Colonic mucosa (tissue), 4 donors: ENCODE results near the gene ITPR2. TPM values are rescaled to one million over a fixed set of nuclear protein-coding genes. Genes with fewer than 3 reads are reported as not detected.

ENCODE experiments used
- DNase-seq: peaks from one replicate; pipeline ENCODE4 v3.0.0-alpha.2; 2020
- H3K27ac ChIP-seq: fragments of 200-600 bp; one replicate; pipeline ENCODE4 v1.8.0; 2021
- H3K27me3 ChIP-seq: fragments of 200-600 bp; one replicate; pipeline ENCODE4 v1.8.0; 2021
- H3K36me3 ChIP-seq: fragments of 200-600 bp; one replicate; pipeline ENCODE4 v1.8.0; 2021
- H3K4me1 ChIP-seq: fragments of 200-600 bp; one replicate; pipeline ENCODE4 v1.8.0; 2021; ENCODE audit warnings: mild to moderate bottlenecking
- H3K4me3 ChIP-seq: fragments of 200-600 bp; one replicate; pipeline ENCODE4 v1.8.0; 2021
- H3K9ac ChIP-seq, 2 donors: one replicate each; pipeline ENCODE4 v1.7.0; 2013; ENCODE audit warnings: control low read depth in 2 of 2, low read depth in 2 of 2, low read length in 2 of 2
- H3K9me3 ChIP-seq: fragments of 200-600 bp; one replicate; pipeline ENCODE4 v1.8.0; 2021
- intact Hi-C: fragments of 100-400 bp; cut with DNase I; formaldehyde crosslinking; loops from one replicate; pipeline ENCODE4 v1.14.1; 2022
- total RNA-seq, 2 donors: library from RNA; stranded (reverse); fragmentation: NEBNext Ultra II Directional in 1 of 2; extraction: Animal tissue kit (Norgen Biotek cat#: 25700) in 1 of 2; gene quantifications; one replicate each; pipeline ENCODE4 v1.2.1, GENCODE V29; 2021
- TF ChIP-seq, protein P1 (sequence below): fragments of 200-600 bp; IDR thresholded peaks from one replicate; pipeline ENCODE4 v1.8.0; 2022; ENCODE audit warnings: antibody characterized with exemption, mild to moderate bottlenecking
- donor health status: healthy.
- donor health status: DM: no; HTN: no; CAD: no.
- donor health status: DM: no; HTN: no; CAD: no.

The ITPR2 gene
- total RNA-seq, 2 donors from 2014 or later: 15.9 to 39.3 TPM

DNA sequence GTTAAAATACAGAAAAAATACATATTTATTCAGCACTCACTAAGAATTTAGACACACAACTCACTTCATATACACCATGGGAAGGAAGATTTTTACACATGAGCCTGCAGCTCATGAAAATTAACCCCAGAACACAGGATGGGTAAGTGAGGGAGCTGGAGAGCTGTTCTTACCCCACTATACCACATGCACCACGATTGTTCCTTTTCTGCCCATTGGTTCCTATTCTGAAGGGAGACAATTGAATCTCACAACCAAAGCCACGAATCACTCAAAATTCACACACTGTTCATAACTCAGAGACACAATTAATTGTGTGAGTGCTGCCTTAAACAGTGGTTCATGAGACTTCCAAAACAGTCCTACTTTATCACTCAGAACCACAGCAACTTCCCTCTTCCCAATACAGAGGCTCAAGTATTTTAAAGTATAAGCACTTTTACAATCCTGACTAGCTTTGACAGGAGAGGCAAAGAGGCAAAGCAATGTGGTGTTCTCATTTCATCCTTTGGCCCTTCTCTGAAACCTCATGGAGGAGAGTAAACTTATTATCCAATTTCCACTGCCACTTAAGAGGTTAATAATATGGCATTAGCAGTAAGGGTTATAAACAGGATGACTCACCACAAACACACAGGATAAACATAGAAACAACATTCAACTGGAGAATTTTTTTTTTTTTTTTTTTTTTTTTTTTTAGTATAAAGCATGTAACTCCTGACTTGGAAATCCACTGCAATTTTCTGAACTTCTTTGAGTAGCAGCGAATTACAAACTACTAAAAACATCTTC is 59.5 kb downstream of the ITPR2 start:
- no peaks in the 10 kb centered on the region for H3K4me1 ChIP-seq
- TF ChIP-seq, protein P1, sequence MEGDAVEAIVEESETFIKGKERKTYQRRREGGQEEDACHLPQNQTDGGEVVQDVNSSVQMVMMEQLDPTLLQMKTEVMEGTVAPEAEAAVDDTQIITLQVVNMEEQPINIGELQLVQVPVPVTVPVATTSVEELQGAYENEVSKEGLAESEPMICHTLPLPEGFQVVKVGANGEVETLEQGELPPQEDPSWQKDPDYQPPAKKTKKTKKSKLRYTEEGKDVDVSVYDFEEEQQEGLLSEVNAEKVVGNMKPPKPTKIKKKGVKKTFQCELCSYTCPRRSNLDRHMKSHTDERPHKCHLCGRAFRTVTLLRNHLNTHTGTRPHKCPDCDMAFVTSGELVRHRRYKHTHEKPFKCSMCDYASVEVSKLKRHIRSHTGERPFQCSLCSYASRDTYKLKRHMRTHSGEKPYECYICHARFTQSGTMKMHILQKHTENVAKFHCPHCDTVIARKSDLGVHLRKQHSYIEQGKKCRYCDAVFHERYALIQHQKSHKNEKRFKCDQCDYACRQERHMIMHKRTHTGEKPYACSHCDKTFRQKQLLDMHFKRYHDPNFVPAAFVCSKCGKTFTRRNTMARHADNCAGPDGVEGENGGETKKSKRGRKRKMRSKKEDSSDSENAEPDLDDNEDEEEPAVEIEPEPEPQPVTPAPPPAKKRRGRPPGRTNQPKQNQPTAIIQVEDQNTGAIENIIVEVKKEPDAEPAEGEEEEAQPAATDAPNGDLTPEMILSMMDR: no peak
- intact Hi-C loops: no loop called here
- H3K27ac ChIP-seq: no peak overlapping the region
- no peaks in the 10 kb centered on the region for H3K27me3 ChIP-seq
- no peak overlapping the region for H3K4me3 ChIP-seq
- H3K36me3 ChIP-seq: no peaks in the 10 kb centered on the region
- H3K9ac ChIP-seq: no peak overlapping the region
- DNase-seq: no peak
- H3K9me3 ChIP-seq: no peaks in the 10 kb centered on the region

DNA sequence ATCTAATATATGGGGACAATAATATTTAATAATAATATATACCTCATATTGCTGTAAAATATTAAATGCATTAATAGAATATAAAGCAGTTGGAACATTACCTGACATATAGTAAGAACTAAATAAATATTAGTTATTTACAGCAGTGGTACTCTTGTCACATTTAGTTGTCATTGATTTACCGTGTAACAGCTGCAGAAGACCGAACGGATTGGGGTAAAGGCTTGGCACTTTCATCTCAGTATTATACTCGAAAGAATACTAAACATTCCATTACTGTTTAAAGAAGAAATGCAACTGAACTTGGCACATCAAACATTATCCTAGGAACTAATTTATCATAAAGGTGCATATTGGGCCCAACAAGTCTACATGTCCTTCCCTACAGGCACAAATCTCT is 61.1 kb downstream of the ITPR2 start:
- Histone ChIP-seq H3K9me3 (no peaks in the 10 kb centered on the region), H3K4me1 (no peaks in the 10 kb centered on the region), H3K4me3 (no peak overlapping the region), H3K27ac (no peak overlapping the region), H3K36me3 (no peaks in the 10 kb centered on the region), H3K27me3 (no peaks in the 10 kb centered on the region), H3K9ac (no peak overlapping the region)
- no peak for DNase-seq
- TF ChIP-seq, protein P1: no peak
- intact Hi-C loops: no loop called here

DNA sequence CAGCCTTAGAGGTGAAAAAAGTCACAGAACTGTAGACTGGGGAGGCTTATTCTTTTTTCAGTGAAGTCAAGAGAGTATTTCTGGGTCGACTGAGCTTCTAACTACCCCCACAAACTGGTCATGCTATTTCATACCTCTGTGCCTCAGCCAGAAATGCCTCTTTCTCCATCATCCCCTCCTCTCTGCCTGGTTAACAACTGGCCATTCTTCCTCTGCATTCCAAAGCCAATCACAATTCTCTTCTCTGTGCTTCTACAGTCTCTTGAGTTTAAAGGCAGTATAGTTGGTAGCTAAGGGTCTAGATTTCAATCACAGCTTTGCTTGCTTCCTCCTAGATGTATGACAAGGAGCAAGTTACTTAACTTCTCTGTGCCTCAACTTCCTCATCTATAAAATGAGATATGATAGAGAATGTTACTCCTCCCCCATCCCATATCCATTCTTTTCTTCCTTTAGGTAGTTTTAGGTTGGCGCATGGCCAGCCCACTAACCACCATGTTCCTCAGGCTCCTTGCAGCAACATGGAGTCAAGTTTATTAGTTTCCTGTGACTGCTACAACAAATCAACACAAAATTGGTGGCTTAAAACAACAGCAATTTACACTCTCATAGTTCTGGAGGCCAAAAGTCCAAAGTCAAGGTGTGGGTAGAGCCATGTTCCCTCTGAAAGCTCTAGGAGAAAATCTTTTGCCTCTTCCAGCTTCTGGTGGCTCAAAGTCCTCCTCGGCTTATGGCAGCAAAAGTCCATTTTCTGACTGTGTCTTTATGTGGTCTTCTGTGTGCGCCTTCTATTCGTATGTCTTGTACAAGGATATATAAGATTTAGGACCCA is 62.5 kb downstream of the ITPR2 start:
- Histone ChIP-seq H3K9ac (no peak overlapping the region), H3K4me3 (no peak overlapping the region), H3K9me3 (no peaks in the 10 kb centered on the region), H3K27me3 (no peaks in the 10 kb centered on the region), H3K36me3 (no peaks in the 10 kb centered on the region), H3K27ac (no peak overlapping the region), H3K4me1 (no peaks in the 10 kb centered on the region)
- TF ChIP-seq, protein P1: no peak
- intact Hi-C loops: no loop called here
- DNase-seq: no peak

DNA sequence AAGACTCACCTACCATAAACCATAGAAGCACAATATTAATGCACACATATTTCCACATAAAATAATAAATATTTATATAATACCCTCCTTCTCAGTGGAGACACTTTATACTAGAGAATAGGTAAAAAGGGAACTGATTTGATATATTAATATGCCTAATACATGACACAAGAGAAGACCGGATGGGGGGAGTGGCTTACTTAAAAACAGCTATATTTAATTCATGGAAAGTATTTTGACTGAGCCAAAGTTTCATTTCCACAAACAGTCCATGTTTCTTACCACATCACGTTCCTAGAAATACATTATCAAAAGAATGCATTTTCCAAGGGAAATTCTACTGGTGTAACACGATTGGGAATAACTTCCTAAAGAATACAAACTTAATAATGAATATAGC is 63.4 kb downstream of the ITPR2 start:
- no peak overlapping the region for H3K9ac ChIP-seq
- DNase-seq: no peak
- H3K4me3 ChIP-seq: no peak overlapping the region
- H3K4me1 ChIP-seq: no peaks in the 10 kb centered on the region
- intact Hi-C loops: no loop called here
- H3K27ac ChIP-seq: no peak overlapping the region
- TF ChIP-seq, protein P1: no peak
- H3K27me3 ChIP-seq: no peaks in the 10 kb centered on the region
- H3K36me3 ChIP-seq: no peaks in the 10 kb centered on the region
- no peaks in the 10 kb centered on the region for H3K9me3 ChIP-seq

DNA sequence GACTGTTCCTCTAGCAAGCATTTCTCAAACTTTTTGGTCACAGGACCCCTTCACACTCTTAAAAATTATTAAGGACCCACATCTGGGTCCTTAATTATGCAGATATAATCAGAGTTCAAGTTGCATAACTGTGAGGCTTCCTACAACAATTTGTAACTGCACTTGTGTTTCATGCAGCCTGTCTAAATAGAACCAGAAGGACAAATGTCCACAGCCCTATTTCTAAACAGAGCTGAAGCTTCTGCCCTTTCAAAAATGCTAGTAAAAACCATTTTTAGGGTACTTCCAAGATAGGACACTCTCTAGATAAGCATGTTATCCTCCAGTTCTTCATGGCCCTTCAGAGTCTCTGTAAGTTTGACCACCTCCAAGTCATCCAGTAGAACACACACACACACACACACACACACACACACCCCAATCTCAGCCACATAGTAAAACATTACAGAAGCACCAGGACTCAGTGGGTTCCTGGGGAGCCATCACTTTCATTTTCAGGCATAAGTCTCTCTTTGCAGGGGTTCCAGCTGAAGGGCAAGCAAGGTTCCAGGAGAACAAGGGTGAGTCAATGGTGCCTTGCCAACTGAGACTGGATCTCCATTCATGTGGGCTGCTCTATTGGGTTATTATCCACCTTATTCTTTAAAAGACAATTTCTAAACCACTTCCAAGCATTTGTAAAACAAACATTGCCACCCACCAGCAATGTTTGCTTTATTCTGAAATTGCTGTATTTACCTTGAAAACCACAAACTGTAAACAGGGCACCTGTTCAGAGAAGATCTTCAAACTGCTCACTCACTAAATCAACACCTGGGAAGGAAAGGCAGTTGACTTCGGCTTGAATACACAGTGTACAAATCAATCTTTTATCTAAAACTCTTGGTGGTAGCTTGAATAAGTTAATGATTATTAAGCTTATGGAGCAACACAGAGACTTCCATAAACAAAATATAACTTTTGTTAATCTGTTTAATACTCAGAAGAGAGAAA is 64.1 kb downstream of the ITPR2 start:
- H3K27ac ChIP-seq: no peak overlapping the region
- no peaks in the 10 kb centered on the region for H3K9me3 ChIP-seq
- H3K36me3 ChIP-seq: no peaks in the 10 kb centered on the region
- DNase-seq: no peak
- TF ChIP-seq, protein P1: no peak
- intact Hi-C loops: no loop called here
- no peaks in the 10 kb centered on the region for H3K4me1 ChIP-seq
- H3K27me3 ChIP-seq: no peaks in the 10 kb centered on the region
- no peak overlapping the region for H3K4me3 ChIP-seq
- H3K9ac ChIP-seq: no peak overlapping the region
